Endodermal cell (in vitro differentiated cells): Measurements from ENCODE around the gene CNGA3. TPM values are rescaled to one million over a fixed set of nuclear protein-coding genes. Genes with fewer than 3 reads are reported as not detected.
A peak's percentile ranks its signal among the peaks of the same experiment; 100 is the strongest.

Source experiments
- DNase-seq: peaks from one replicate; pipeline ENCODE4 v3.0.0-alpha.2; 2017
- H3K27ac ChIP-seq: 2 replicates; pipeline ENCODE4 v1.5.1; 2013; ENCODE audit warnings: mild to moderate bottlenecking, low read depth, low read length, moderate library complexity
- H3K27me3 ChIP-seq: 2 replicates; pipeline ENCODE4 v1.6.1; 2013; ENCODE audit warnings: mild to moderate bottlenecking, low read length, moderate library complexity; ENCODE audit not compliant: insufficient read depth, control insufficient read depth, poor library complexity, severe bottlenecking
- H3K36me3 ChIP-seq: 2 replicates; pipeline ENCODE4 v1.7.0; 2013; ENCODE audit warnings: mild to moderate bottlenecking, low read length, moderate library complexity; ENCODE audit not compliant: control insufficient read depth, insufficient read depth
- H3K4me1 ChIP-seq: one replicate; pipeline ENCODE4 v1.7.0; 2013; ENCODE audit warnings: low read length; ENCODE audit not compliant: control insufficient read depth, insufficient read depth
- H3K4me3 ChIP-seq: 2 replicates; pipeline ENCODE4 v1.5.1; 2013; ENCODE audit warnings: mild to moderate bottlenecking, low read length, moderate library complexity
- H3K9ac ChIP-seq: 2 replicates; pipeline ENCODE4 v1.6.1; 2013; ENCODE audit warnings: mild to moderate bottlenecking, low read length, moderate library complexity; ENCODE audit not compliant: poor library complexity, severe bottlenecking; ENCODE audit errors: extremely low read depth
- H3K9me3 ChIP-seq: 2 replicates; pipeline ENCODE4 v1.6.1; 2013; ENCODE audit warnings: mild to moderate bottlenecking, low read length, moderate library complexity; ENCODE audit not compliant: control insufficient read depth
- H3K27ac Mint-ChIP-seq: 2 replicates; pipeline ENCODE4 v1.8.0; 2020; ENCODE audit warnings: mixed read lengths
- H3K27me3 Mint-ChIP-seq: 2 replicates; pipeline ENCODE4 v1.8.0; 2021; ENCODE audit warnings: mild to moderate bottlenecking, mixed read lengths; ENCODE audit not compliant: insufficient read depth
- H3K36me3 Mint-ChIP-seq: 2 replicates; pipeline ENCODE4 v1.8.0; 2020; ENCODE audit warnings: low read depth, mixed read lengths
- H3K4me1 Mint-ChIP-seq: 2 replicates; pipeline ENCODE4 v1.8.0; 2020; ENCODE audit warnings: mixed read lengths
- H3K4me3 Mint-ChIP-seq: 2 replicates; pipeline ENCODE4 v1.8.0; 2020; ENCODE audit warnings: mild to moderate bottlenecking, moderate library complexity, mixed read lengths
- H3K9me3 Mint-ChIP-seq: 2 replicates; pipeline ENCODE4 v1.8.0; 2020; ENCODE audit warnings: mild to moderate bottlenecking, mixed read lengths
- WGBS, 2 experiments: methylation state at CpG; one replicate each; pipeline versions ENCODE4 v1.1.5 to v1.1.7; 2013; ENCODE audit warnings: missing lambda C conversion rate in 2 of 2, mixed read lengths in 1 of 2; ENCODE audit not compliant: insufficient coverage in 1 of 2, insufficient read length in 1 of 2; 5-methylcytosine and 5-hydroxymethylcytosine counted together
- total RNA-seq, 2 donors: library from RNA; stranded (reverse); fragmentation: NEBNext Ultra II Directional in 1 of 2; extraction: Animal tissue kit (Norgen Biotek cat#: 25700) in 1 of 2; gene quantifications; 2 replicates in 1 of 2; 3 replicates in 1 of 2; pipeline ENCODE4 v1.2.1, GENCODE V29; 2021
- TF ChIP-seq, protein P1 (sequence below): fragments of 200-600 bp; sonication (generic); conservative IDR thresholded peaks from 2 replicates; pipeline ENCODE4 v1.5.0; 2021; ENCODE audit warnings: antibody characterized with exemption, mild to moderate bottlenecking

CNGA3 gene
- total RNA-seq, 2 donors from 2014 or later = 0.33 TPM; not detected in 1

DNA sequence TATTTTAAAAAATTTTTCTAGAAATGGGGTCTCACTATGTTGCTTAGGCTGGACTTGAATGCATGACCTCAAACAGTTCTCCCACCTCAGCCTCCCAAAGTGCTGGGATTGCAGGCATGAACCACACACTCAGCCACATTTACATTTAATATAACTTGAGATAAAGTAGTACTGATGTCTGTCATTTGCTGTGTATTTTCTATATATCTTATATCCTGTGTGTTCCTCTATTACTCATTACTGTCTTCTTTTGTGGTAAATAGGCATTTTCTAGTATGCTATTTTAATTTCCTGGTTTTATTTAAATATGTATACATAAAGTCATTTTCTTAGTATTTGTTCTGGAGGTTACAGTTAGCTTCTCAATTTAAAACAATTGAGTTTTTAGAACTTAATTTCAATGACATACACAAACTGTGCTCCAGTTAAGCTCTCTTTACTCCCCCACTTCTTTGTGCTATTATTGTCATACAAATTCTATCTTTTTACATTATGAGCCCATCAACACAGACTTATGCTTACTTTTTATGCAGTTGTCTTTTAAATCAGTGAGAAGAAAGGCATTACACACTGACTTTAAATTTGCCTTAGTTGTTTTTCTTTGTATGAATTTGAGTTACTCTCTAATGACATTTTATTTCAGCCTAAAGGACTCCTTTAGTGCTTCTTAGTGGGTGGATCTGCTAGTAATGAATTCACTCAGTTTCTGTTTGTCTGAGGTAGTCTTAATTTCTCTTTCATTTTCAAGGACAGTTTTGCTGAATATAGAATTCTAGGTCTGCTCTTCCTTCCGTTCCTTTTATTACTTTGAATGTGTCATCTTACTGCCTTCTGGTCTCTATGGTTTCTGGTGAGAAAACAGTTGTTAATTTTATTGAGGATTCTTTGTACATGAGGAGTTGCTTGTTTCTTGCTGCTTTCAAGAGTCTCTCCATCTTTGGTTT, 92.2 kb downstream of the CNGA3 start:
- Mint-ChIP-seq H3K27me3 (no peaks in the 10 kb centered on the region), H3K36me3 (peaks cover 3% of the 10 kb centered on the region), H3K4me3 (no peak overlapping the region), H3K27ac (no peak overlapping the region), H3K9me3 (peaks cover 72% of the 10 kb centered on the region), H3K4me1 (peaks cover 13% of the 10 kb centered on the region)
- H3K4me1 ChIP-seq = peaks cover 3% of the 10 kb centered on the region
- no peak overlapping the region for H3K9ac ChIP-seq
- H3K27ac ChIP-seq = no peak overlapping the region
- no peaks in the 10 kb centered on the region for H3K27me3 ChIP-seq
- no peak overlapping the region for H3K4me3 ChIP-seq
- peaks cover 71% of the 10 kb centered on the region for H3K9me3 ChIP-seq
- TF ChIP-seq, protein P1, sequence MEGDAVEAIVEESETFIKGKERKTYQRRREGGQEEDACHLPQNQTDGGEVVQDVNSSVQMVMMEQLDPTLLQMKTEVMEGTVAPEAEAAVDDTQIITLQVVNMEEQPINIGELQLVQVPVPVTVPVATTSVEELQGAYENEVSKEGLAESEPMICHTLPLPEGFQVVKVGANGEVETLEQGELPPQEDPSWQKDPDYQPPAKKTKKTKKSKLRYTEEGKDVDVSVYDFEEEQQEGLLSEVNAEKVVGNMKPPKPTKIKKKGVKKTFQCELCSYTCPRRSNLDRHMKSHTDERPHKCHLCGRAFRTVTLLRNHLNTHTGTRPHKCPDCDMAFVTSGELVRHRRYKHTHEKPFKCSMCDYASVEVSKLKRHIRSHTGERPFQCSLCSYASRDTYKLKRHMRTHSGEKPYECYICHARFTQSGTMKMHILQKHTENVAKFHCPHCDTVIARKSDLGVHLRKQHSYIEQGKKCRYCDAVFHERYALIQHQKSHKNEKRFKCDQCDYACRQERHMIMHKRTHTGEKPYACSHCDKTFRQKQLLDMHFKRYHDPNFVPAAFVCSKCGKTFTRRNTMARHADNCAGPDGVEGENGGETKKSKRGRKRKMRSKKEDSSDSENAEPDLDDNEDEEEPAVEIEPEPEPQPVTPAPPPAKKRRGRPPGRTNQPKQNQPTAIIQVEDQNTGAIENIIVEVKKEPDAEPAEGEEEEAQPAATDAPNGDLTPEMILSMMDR = no peak
- H3K36me3 ChIP-seq = no peaks in the 10 kb centered on the region
- DNase-seq = no peak
- 92% methylated on average over 1 of the region's 1 CpG; no CpG with 5 or more reads in 1 of the 2 experiments for WGBS, 2 experiments

DNA sequence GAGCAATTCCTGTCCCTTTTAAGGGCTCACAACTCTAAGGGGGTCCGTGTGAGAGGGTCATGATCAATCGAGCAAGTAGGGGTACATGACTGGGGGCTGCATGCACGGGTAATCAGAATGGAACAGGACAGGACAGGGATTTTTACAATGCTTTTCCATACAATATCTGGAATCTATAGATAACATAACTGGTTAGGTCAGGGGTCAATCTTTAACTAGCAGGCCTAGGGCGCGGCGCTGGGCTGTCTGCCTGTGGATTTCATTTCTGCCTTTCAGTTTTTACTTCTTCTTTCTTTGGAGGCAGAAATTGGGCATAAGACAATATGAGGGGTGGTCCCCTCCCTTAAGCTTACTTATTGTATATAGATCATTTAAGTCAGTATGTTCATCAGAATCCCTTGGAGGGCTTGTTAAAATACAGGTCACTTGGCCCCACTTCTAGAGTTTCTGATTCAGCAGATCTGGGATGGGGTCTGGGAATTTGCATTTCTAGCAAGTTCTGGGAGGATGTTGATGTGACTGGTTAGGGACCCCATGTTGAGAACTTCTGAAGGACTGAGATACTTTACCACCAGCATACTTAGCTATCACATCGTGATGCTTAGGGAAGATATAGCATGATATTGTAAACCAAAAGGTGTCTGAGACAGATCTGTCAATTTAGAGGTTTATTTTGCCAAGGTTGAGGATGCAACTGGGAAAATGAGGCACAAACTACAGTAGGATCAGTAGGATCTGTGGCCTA, 95.6 kb downstream of the CNGA3 start:
- Mint-ChIP-seq H3K27ac (peak overlapping the region; percentile 43), H3K27me3 (no peaks in the 10 kb centered on the region), H3K4me1 (peaks cover 33% of the 10 kb centered on the region), H3K4me3 (no peak overlapping the region), H3K36me3 (peaks cover 3% of the 10 kb centered on the region), H3K9me3 (peaks cover 38% of the 10 kb centered on the region)
- H3K9me3 ChIP-seq = peaks cover 45% of the 10 kb centered on the region
- H3K4me3 ChIP-seq = peak overlapping the region; percentile 41
- TF ChIP-seq, protein P1 = no peak
- H3K27ac ChIP-seq = no peak overlapping the region
- no peaks in the 10 kb centered on the region for H3K27me3 ChIP-seq
- peaks cover 3% of the 10 kb centered on the region for H3K4me1 ChIP-seq
- WGBS, 2 experiments = 87 to 93% methylated on average over 3 to 7 of the region's 7 CpGs
- peak overlapping the region; percentile 5 for H3K9ac ChIP-seq
- no peak for DNase-seq
- H3K36me3 ChIP-seq = no peaks in the 10 kb centered on the region

DNA sequence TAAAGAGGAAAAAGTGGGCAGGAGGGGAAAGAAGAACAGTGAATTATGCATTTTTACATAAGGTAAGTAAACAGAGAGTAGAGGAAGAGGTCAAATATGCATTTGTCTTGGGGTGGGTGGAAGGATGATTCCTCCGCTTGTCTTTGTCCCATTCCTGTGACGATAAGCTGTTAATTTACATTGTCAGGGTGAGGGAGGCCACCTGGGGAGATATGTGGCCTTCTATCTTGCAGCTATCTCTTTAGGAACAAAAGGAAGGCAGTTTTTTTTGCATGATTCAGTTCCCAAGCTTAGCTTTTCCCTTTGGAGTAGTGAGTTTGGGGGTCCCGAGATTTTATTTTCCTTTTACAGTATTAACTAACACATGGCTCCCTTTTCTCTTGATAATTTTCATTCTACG, 96.2 kb downstream of the CNGA3 start:
- Histone ChIP-seq H3K36me3 (no peaks in the 10 kb centered on the region), H3K9ac (peak overlapping the region; percentile 5), H3K27me3 (no peaks in the 10 kb centered on the region), H3K4me3 (peak overlapping the region; percentile 3), H3K9me3 (peaks cover 42% of the 10 kb centered on the region), H3K27ac (peak overlapping the region; percentile 40), H3K4me1 (peaks cover 3% of the 10 kb centered on the region)
- no peaks in the 10 kb centered on the region for H3K27me3 Mint-ChIP-seq
- peak overlapping the region; percentile 43 for H3K27ac Mint-ChIP-seq
- H3K4me3 Mint-ChIP-seq = no peak overlapping the region
- TF ChIP-seq, protein P1 = no peak
- H3K36me3 Mint-ChIP-seq = peaks cover 3% of the 10 kb centered on the region
- 7 to 36% methylated on average over 3 to 4 of the region's 4 CpGs for WGBS, 2 experiments
- H3K9me3 Mint-ChIP-seq = peaks cover 32% of the 10 kb centered on the region
- DNase-seq = peak; percentile 77
- H3K4me1 Mint-ChIP-seq = peaks cover 37% of the 10 kb centered on the region
